Naive thymus-derived CD4-positive, alpha-beta T cell (primary cell): ENCODE data around the gene EDC4. TPM values are rescaled to one million over a fixed set of nuclear protein-coding genes. Genes with fewer than 3 reads are reported as not detected.
A peak's percentile ranks its signal among the peaks of the same experiment; 100 is the strongest.
"Not testable (repeated sequence)": the region's sequence is repeated elsewhere in the genome, so short reads cannot be mapped to it uniquely, and the experiment has no call there.

Experiments used
- ATAC-seq: fragments of 150-1000 bp; cut with Tn5 transposase; 2 replicates; pipeline ENCODE4 v1.10.0; 2021; ENCODE audit warnings: mild to moderate bottlenecking, moderate library complexity
- CTCF ChIA-PET: fragments of 350-600 bp; sonication (Branson Sonifier 250); formaldehyde crosslinking; loops from one replicate; lab custom pipeline; 2021; ENCODE audit warnings: antibody characterized with exemption; lab: Charles Lee
- POLR2A ChIA-PET: fragments of 350-600 bp; sonication (Branson Sonifier 250); formaldehyde crosslinking; loops from one replicate; lab custom pipeline; 2021; ENCODE audit warnings: antibody characterized with exemption, inconsistent platforms; lab: Charles Lee
- DNase-seq, 9 donors: peaks; one replicate each; pipeline versions ENCODE4 v3.0.0 to v3.0.0-alpha.2; 2020 to 2022; ENCODE audit warnings: mixed read lengths in 1 of 9
- H3K27ac ChIP-seq: one replicate; pipeline ENCODE4 v1.7.0; 2013; ENCODE audit warnings: mild to moderate bottlenecking, low read depth, low read length, moderate library complexity
- H3K27me3 ChIP-seq, 2 donors: one replicate each; pipeline ENCODE4 v1.7.0; 2013; ENCODE audit warnings: low read length in 2 of 2, mild to moderate bottlenecking in 2 of 2, moderate library complexity in 2 of 2; ENCODE audit not compliant: control insufficient read depth in 2 of 2, insufficient read depth in 2 of 2
- H3K36me3 ChIP-seq, 3 experiments: 1 replicate in 2 of 3; 2 replicates in 1 of 3; pipeline ENCODE4 v1.7.0; 2013; ENCODE audit warnings: low read length in 3 of 3, mild to moderate bottlenecking in 3 of 3, moderate library complexity in 1 of 3; ENCODE audit not compliant: insufficient read depth in 3 of 3, control insufficient read depth in 2 of 3
- H3K4me1 ChIP-seq, 2 donors: one replicate each; pipeline ENCODE4 v1.7.0; 2013; ENCODE audit warnings: low read length in 2 of 2, mild to moderate bottlenecking in 2 of 2, moderate library complexity in 1 of 2; ENCODE audit not compliant: control insufficient read depth in 2 of 2, insufficient read depth in 2 of 2
- H3K4me3 ChIP-seq: 2 replicates; pipeline ENCODE4 v1.7.0; 2013; ENCODE audit warnings: mild to moderate bottlenecking, low read length
- H3K9me3 ChIP-seq, 3 experiments: 1 replicate in 2 of 3; 2 replicates in 1 of 3; pipeline ENCODE4 v1.7.0; 2013; ENCODE audit warnings: low read length in 3 of 3; ENCODE audit not compliant: control insufficient read depth in 2 of 3
- H3K27ac Mint-ChIP-seq, 9 donors: one replicate each; pipeline ENCODE4 v1.8.0; 2020 to 2022; ENCODE audit warnings: mixed read lengths in 9 of 9, mild to moderate bottlenecking in 8 of 9, moderate library complexity in 5 of 9, inconsistent platforms in 2 of 9
- H3K27me3 Mint-ChIP-seq, 5 donors: one replicate each; pipeline ENCODE4 v1.8.0; 2021 to 2022; ENCODE audit warnings: mixed read lengths in 5 of 5, mild to moderate bottlenecking in 1 of 5
- H3K36me3 Mint-ChIP-seq, 5 donors: one replicate each; pipeline ENCODE4 v1.8.0; 2020 to 2022; ENCODE audit warnings: mixed read lengths in 5 of 5, mild to moderate bottlenecking in 3 of 5, inconsistent platforms in 1 of 5
- H3K4me1 Mint-ChIP-seq, 7 donors: one replicate each; pipeline ENCODE4 v1.8.0; 2020 to 2022; ENCODE audit warnings: mixed read lengths in 7 of 7, mild to moderate bottlenecking in 3 of 7, inconsistent platforms in 1 of 7
- H3K4me3 Mint-ChIP-seq, 10 donors: one replicate each; pipeline ENCODE4 v1.8.0; 2020 to 2022; ENCODE audit warnings: mild to moderate bottlenecking in 10 of 10, mixed read lengths in 10 of 10, moderate library complexity in 6 of 10, inconsistent platforms in 2 of 10
- H3K9me3 Mint-ChIP-seq, 11 donors: one replicate each; pipeline ENCODE4 v1.8.0; 2020 to 2022; ENCODE audit warnings: mixed read lengths in 11 of 11, mild to moderate bottlenecking in 4 of 11, inconsistent platforms in 1 of 11, moderate library complexity in 1 of 11
- intact Hi-C, 2 donors: fragments of 100-400 bp; cut with micrococcal nuclease; formaldehyde crosslinking; loops; one replicate each; pipeline ENCODE4 v1.15.1; 2023
- polyA plus RNA-seq, 2 donors: library from polyadenylated mRNA; unstranded; fragments of 300-500 nt; fragmentation: Illumina TruSeq; gene quantifications; one replicate each; pipeline ENCODE4 v1.2.3, GENCODE V29; 2021
- total RNA-seq, 6 experiments: library from RNA in 5 of 6; stranded (reverse) in 5 of 6; gene quantifications; 1 replicate in 5 of 6; 2 replicates in 1 of 6; pipeline ENCODE4 v1.2.3 and lab custom pipeline; 2021 to 2026

EDC4 gene
- total and polyA plus RNA-seq, 7 experiments from 2014 or later, result 34.8 to 166 (median 122) TPM

DNA sequence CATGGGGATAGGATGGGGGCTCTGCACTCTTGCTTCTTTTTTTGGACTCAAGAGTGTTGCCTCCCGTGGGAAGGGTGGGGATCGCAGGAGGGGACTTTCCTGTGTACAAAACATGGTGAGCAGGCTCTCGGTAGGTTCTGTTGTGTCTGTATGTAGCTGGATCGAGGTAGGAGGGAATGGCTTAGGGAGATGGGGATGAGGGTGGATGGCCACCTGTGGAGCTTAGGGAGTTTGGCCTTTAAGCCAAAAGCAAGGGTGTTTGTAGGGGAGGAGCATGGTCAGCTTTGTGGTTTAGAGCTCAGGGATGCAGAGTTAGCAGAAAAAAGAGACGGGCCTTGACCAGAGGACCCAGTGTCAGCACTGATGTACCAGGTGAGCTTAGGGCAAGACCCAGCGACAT lies 11.0 kb upstream of the EDC4 start:
- POLR2A ChIA-PET, result interaction anchor here (0.6 to 1.8 kb wide), 2 partner anchors 19 to 1315 kb away, joined by 3 to 5 read pairs; no protein-coding TSS in a partner anchor
- peaks cover 18 to 37% (median 26%) of the 10 kb centered on the region in 7 donors for H3K4me1 Mint-ChIP-seq
- H3K4me3 ChIP-seq, result no peak overlapping the region
- CTCF ChIA-PET, result interaction anchor here (0.8 kb wide), 1 partner anchor 77 kb away, joined by 3 read pairs; no protein-coding TSS in a partner anchor
- peaks cover 0 to 6% (median 0%) of the 10 kb centered on the region in 5 donors for H3K36me3 Mint-ChIP-seq
- peaks cover 0 to 40% (median 0%) of the 10 kb centered on the region in 3 experiments for H3K36me3 ChIP-seq
- H3K4me3 Mint-ChIP-seq, result peak overlapping the region in 1 of 10 donors; percentile 69
- peaks cover 0 to 7% of the 10 kb centered on the region in 2 donors for H3K4me1 ChIP-seq
- H3K27me3 ChIP-seq, result no peaks in the 10 kb centered on the region
- intact Hi-C loops, result no loop called here
- H3K27ac ChIP-seq, result no peak overlapping the region
- DNase-seq (no peak), ATAC-seq (no peak)
- peak overlapping the region in 3 of 9 donors; percentile 6 to 78 (median 44) for H3K27ac Mint-ChIP-seq
- no peaks in the 10 kb centered on the region for H3K9me3 Mint-ChIP-seq
- H3K27me3 Mint-ChIP-seq, result no peaks in the 10 kb centered on the region
- H3K9me3 ChIP-seq, result no peaks in the 10 kb centered on the region

GRCh38 chr16:67862623-67863583 lies 9.9 kb upstream of the EDC4 start:
- Mint-ChIP-seq H3K4me3 (no peak overlapping the region), H3K36me3 (peaks cover 0 to 8% (median 0%) of the 10 kb centered on the region in 5 donors), H3K4me1 (peaks cover 11 to 27% (median 16%) of the 10 kb centered on the region in 7 donors), H3K9me3 (no peaks in the 10 kb centered on the region), H3K27me3 (no peaks in the 10 kb centered on the region), H3K27ac (peak overlapping the region in 5 of 9 donors; percentile 23 to 78 (median 63))
- ATAC-seq (no peak), DNase-seq (no peak)
- intact Hi-C loops, result no loop called here
- H3K4me3 ChIP-seq, result no peak overlapping the region
- no peaks in the 10 kb centered on the region for H3K9me3 ChIP-seq
- H3K36me3 ChIP-seq, result peaks cover 0 to 46% (median 0%) of the 10 kb centered on the region in 3 experiments
- ChIA-PET POLR2A (interaction anchor here (0.5 to 1.8 kb wide), 3 partner anchors 14 to 44 kb away, joined by 3 to 5 read pairs (median 5); no protein-coding TSS in a partner anchor), CTCF (interaction anchor here (0.6 to 1.6 kb wide), 6 partner anchors 21 to 253 kb away, joined by 3 to 5 read pairs (median 4); partner anchors contain the start of gene TSNAXIP1)
- no peak overlapping the region for H3K27ac ChIP-seq
- no peaks in the 10 kb centered on the region for H3K27me3 ChIP-seq
- no peaks in the 10 kb centered on the region for H3K4me1 ChIP-seq

GRCh38 chr16:67864044-67864443 lies 8.8 kb upstream of the EDC4 start:
- not testable (repeated sequence) for H3K27me3 Mint-ChIP-seq, H3K9me3 ChIP-seq, H3K36me3 Mint-ChIP-seq, H3K4me1 ChIP-seq, ATAC-seq, H3K4me3 Mint-ChIP-seq, H3K27ac ChIP-seq, DNase-seq, H3K27ac Mint-ChIP-seq, H3K27me3 ChIP-seq, H3K9me3 Mint-ChIP-seq, H3K4me3 ChIP-seq
- CTCF ChIA-PET, result interaction anchor here (0.6 to 1.6 kb wide), 2 partner anchors 48 to 550 kb away, joined by 3 to 4 read pairs; no protein-coding TSS in a partner anchor
- intact Hi-C loops, result loop anchor here in 1 of 2 donors (2.0 kb wide), 2 partner anchors 17 to 191 kb away; partner anchors contain the start of genes CENPT and NUTF2
- POLR2A ChIA-PET, result interaction anchor here (0.7 kb wide), 2 partner anchors 152 to 244 kb away, joined by 3 read pairs; no protein-coding TSS in a partner anchor
- peaks cover 4 to 16% (median 8%) of the 10 kb centered on the region in 7 donors for H3K4me1 Mint-ChIP-seq
- H3K36me3 ChIP-seq, result peaks cover 0 to 56% (median 4%) of the 10 kb centered on the region in 3 experiments

DNA sequence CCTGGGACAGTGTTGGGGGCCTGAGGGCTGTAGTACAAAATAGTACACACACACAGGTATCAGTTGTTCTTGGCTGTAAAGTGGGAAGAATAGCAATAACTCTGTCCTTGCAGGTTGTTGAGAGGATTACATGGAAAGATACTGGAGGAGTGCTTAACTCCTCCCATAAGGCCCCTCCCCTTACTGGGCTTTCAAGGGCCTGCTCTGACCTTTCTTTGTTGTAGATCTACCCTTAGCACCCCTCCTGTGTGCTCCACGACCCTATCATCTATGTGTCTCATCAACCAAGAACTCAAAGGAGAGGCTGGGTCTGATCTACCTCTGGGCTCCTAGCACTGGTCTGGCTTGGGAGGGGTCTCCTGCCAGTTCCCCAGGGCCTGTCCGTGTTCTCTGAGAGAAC lies 8.3 kb upstream of the EDC4 start:
- H3K27me3 Mint-ChIP-seq, result no peaks in the 10 kb centered on the region
- no peak overlapping the region for H3K4me3 ChIP-seq
- H3K27ac Mint-ChIP-seq, result peak overlapping the region in 3 of 9 donors; percentile 25 to 66 (median 60)
- H3K27ac ChIP-seq, result no peak overlapping the region
- intact Hi-C loops, result loop anchor here in 1 of 2 donors (2.0 kb wide), 2 partner anchors 18 to 192 kb away; partner anchors contain the start of genes CENPT and NUTF2
- no peak overlapping the region for H3K4me3 Mint-ChIP-seq
- peaks cover 0 to 5% (median 0%) of the 10 kb centered on the region in 5 donors for H3K36me3 Mint-ChIP-seq
- peaks cover 0 to 57% (median 4%) of the 10 kb centered on the region in 3 experiments for H3K36me3 ChIP-seq
- no peaks in the 10 kb centered on the region for H3K4me1 ChIP-seq
- CTCF ChIA-PET, result interaction anchor here (0.6 to 2.0 kb wide), 2 partner anchors 343 to 551 kb away, joined by 3 to 5 read pairs; no protein-coding TSS in a partner anchor
- POLR2A ChIA-PET, result interaction anchor here (0.6 to 0.7 kb wide), 2 partner anchors 245 to 359 kb away, joined by 3 read pairs; no protein-coding TSS in a partner anchor
- peaks cover 4 to 16% (median 8%) of the 10 kb centered on the region in 7 donors for H3K4me1 Mint-ChIP-seq
- ATAC-seq (no peak), DNase-seq (no peak)
- H3K9me3 Mint-ChIP-seq, result no peaks in the 10 kb centered on the region
- H3K9me3 ChIP-seq, result no peaks in the 10 kb centered on the region
- no peaks in the 10 kb centered on the region for H3K27me3 ChIP-seq

- POLR2A ChIA-PET, result interaction anchor here (0.6 kb wide), 1 partner anchor 49 kb away, joined by 5 read pairs; no protein-coding TSS in a partner anchor
Observed at GRCh38 chr16:67865318-67865717, 7.5 kb upstream of the EDC4 start.

DNA sequence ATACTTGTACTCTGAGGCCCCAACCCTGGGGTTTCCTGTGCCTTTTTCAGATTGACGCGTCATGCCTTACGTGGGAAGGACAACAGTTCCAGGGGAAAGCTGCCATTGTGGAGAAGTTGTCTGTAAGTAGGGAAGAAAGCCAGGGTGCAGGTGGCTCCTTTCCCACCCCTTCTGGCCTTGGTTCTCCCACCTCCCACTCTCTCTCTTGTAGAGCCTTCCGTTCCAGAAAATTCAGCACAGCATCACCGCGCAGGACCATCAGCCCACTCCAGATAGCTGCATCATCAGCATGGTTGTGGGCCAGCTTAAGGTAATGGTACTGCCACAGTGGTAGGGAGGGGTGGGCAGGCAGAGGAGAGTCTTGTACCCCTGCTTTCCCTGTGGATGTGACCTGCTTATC lies 4.6 kb upstream of the EDC4 start:
- Mint-ChIP-seq H3K27ac (peak overlapping the region in 3 of 9 donors; percentile 31 to 77 (median 65)), H3K36me3 (peaks cover 0 to 9% (median 4%) of the 10 kb centered on the region in 5 donors), H3K4me1 (peaks cover 0 to 10% (median 8%) of the 10 kb centered on the region in 7 donors), H3K4me3 (no peak overlapping the region), H3K9me3 (no peaks in the 10 kb centered on the region), H3K27me3 (no peaks in the 10 kb centered on the region)
- no peaks in the 10 kb centered on the region for H3K27me3 ChIP-seq
- ATAC-seq, result no peak
- H3K36me3 ChIP-seq, result peaks cover 0 to 37% (median 4%) of the 10 kb centered on the region in 3 experiments
- intact Hi-C loops, result no loop called here
- H3K4me1 ChIP-seq, result peaks cover 4 to 7% of the 10 kb centered on the region in 2 donors
- no peak for DNase-seq
- no peak overlapping the region for H3K4me3 ChIP-seq
- no peak overlapping the region for H3K27ac ChIP-seq
- ChIA-PET CTCF (interaction anchor here (1.6 kb wide), 1 partner anchor 53 kb away, joined by 5 read pairs; no protein-coding TSS in a partner anchor), POLR2A (no interaction called here)
- no peaks in the 10 kb centered on the region for H3K9me3 ChIP-seq

More at GRCh38 chr16:67865318-67865717, 7.5 kb upstream of the EDC4 start:
- peak overlapping the region in 1 of 9 donors; percentile 65 for H3K27ac Mint-ChIP-seq
- intact Hi-C loops, result loop anchor here (1.0 to 2.0 kb wide), 5 partner anchors 19 to 344 kb away; partner anchors contain the start of genes CENPT (in 1 of the 2) and NUTF2 (in 1 of the 2)
- H3K27me3 Mint-ChIP-seq, result no peaks in the 10 kb centered on the region
- no peak overlapping the region for H3K4me3 ChIP-seq
- H3K36me3 Mint-ChIP-seq, result peaks cover 0 to 8% (median 0%) of the 10 kb centered on the region in 5 donors
- CTCF ChIA-PET, result interaction anchor here (0.6 to 2.0 kb wide), 8 partner anchors 9 to 344 kb away, joined by 3 to 6 read pairs (median 4); partner anchors contain the start of gene NFATC3
- H3K27ac ChIP-seq, result no peak overlapping the region
- DNase-seq (peak in 2 of 9 donors; percentile 18 to 19), ATAC-seq (peak; percentile 64)
- H3K4me1 Mint-ChIP-seq, result peaks cover 4 to 16% (median 8%) of the 10 kb centered on the region in 7 donors
- no peak overlapping the region for H3K4me3 Mint-ChIP-seq
- peaks cover 0 to 61% (median 4%) of the 10 kb centered on the region in 3 experiments for H3K36me3 ChIP-seq
- no peaks in the 10 kb centered on the region for H3K9me3 ChIP-seq
- no peaks in the 10 kb centered on the region for H3K9me3 Mint-ChIP-seq
- no peaks in the 10 kb centered on the region for H3K27me3 ChIP-seq
- H3K4me1 ChIP-seq, result no peaks in the 10 kb centered on the region
